IMR-90 (cell line): ENCODE results near the gene NEURL1B. TPM values are rescaled to one million over a fixed set of nuclear protein-coding genes. Genes with fewer than 3 reads are reported as not detected.

ENCODE experiments used
- ATAC-seq: fragments of 200-7000 bp; cut with Tn5 transposase; 2 replicates; pipeline ENCODE4 v1.9.1; 2020; ENCODE audit warnings: low read depth, mild to moderate bottlenecking, moderate library complexity
- BruUV-seq: library from RNA; stranded (reverse); fragments of 400-500 nt; replicated peaks from 2 replicates; lab custom pipeline; 2021; lab: Mats Ljungman, UMichigan
- CTCF ChIA-PET: fragments of 300-600 bp; formaldehyde crosslinking; extraction: SDS; loops from one replicate; lab custom pipeline; 2021; ENCODE audit warnings: antibody characterized with exemption; lab: Yijun Ruan, JAX
- POLR2A ChIA-PET: fragments of 300-600 bp; sonication (Branson Sonifier 250); formaldehyde crosslinking; loops from one replicate; lab custom pipeline; 2022; ENCODE audit warnings: antibody characterized with exemption; ENCODE audit not compliant: unreplicated experiment; lab: Charles Lee
- DNase-seq: peaks from one replicate; pipeline ENCODE4 v3.0.0; 2013
- H2AFZ ChIP-seq: replicated peaks from 2 replicates; pipeline ENCODE3; 2013; ENCODE audit warnings: low read length, mild to moderate bottlenecking; ENCODE audit not compliant: poor library complexity
- H2AK5ac ChIP-seq: 2 replicates; pipeline ENCODE4 v1.6.1; 2013; ENCODE audit warnings: low read depth, low read length, inconsistent platforms
- H2AK9ac ChIP-seq: replicated peaks from 2 replicates; pipeline ENCODE3; 2013; ENCODE audit warnings: mild to moderate bottlenecking, low read depth, low read length, moderate library complexity; ENCODE audit not compliant: poor library complexity
- H2BK120ac ChIP-seq: 2 replicates; pipeline ENCODE4 v1.6.1; 2013; ENCODE audit warnings: low read depth, low read length, inconsistent platforms
- H2BK15ac ChIP-seq: 3 replicates; pipeline ENCODE4 v1.6.1; 2013; ENCODE audit warnings: low read depth, low read length, inconsistent platforms
- H2BK20ac ChIP-seq: 2 replicates; pipeline ENCODE4 v1.6.1; 2013; ENCODE audit warnings: low read depth, mild to moderate bottlenecking, inconsistent platforms, low read length, moderate library complexity
- H2BK5ac ChIP-seq: 2 replicates; pipeline ENCODE4 v1.6.1; 2013; ENCODE audit warnings: mild to moderate bottlenecking, low read depth, low read length, inconsistent platforms; ENCODE audit not compliant: poor library complexity, severe bottlenecking
- H3K14ac ChIP-seq: replicated peaks from 2 replicates; pipeline ENCODE4 v1.6.1; 2013; ENCODE audit warnings: low read depth, low read length, inconsistent platforms
- H3K18ac ChIP-seq: 2 replicates; pipeline ENCODE4 v1.6.1; 2013; ENCODE audit warnings: low read depth, low read length, control low read depth
- H3K23ac ChIP-seq: 2 replicates; pipeline ENCODE4 v1.6.1; 2013; ENCODE audit warnings: low read depth, low read length, inconsistent platforms
- H3K27ac ChIP-seq: 2 replicates; pipeline ENCODE4 v1.5.1; 2013; ENCODE audit warnings: mild to moderate bottlenecking, control low read depth, low read length; ENCODE audit not compliant: insufficient read depth
- H3K27me3 ChIP-seq: 2 replicates; pipeline ENCODE4 v1.6.1; 2013; ENCODE audit warnings: low read length; ENCODE audit not compliant: control insufficient read depth, insufficient read depth
- H3K36me3 ChIP-seq: 2 replicates; pipeline ENCODE4 v1.6.1; 2013; ENCODE audit warnings: low read length, mixed read lengths; ENCODE audit not compliant: control insufficient read depth, insufficient read depth
- H3K4ac ChIP-seq: 2 replicates; pipeline ENCODE4 v1.6.1; 2013; ENCODE audit warnings: low read depth, low read length, inconsistent platforms
- H3K4me1 ChIP-seq: 2 replicates; pipeline ENCODE4 v1.6.1; 2013; ENCODE audit warnings: low read length, mixed read lengths; ENCODE audit not compliant: control insufficient read depth, insufficient read depth
- H3K4me2 ChIP-seq: 2 replicates; pipeline ENCODE4 v1.6.1; 2013; ENCODE audit warnings: low read depth, mild to moderate bottlenecking, control low read depth, low read length, moderate library complexity
- H3K4me3 ChIP-seq: 2 replicates; pipeline ENCODE4 v1.5.1; 2013; ENCODE audit warnings: low read depth, mild to moderate bottlenecking, control low read depth, low read length, moderate library complexity; ENCODE audit not compliant: insufficient read depth
- H3K56ac ChIP-seq: 2 replicates; pipeline ENCODE4 v1.6.1; 2013; ENCODE audit warnings: low read length, inconsistent platforms; ENCODE audit not compliant: insufficient read depth; ENCODE audit errors: extremely low read depth
- H3K79me1 ChIP-seq, 2 experiments: 2 replicates each; pipeline ENCODE4 v1.6.1; 2013; ENCODE audit warnings: low read length in 2 of 2, inconsistent platforms in 1 of 2, low read depth in 1 of 2
- H3K9ac ChIP-seq: 2 replicates; pipeline ENCODE4 v1.6.1; 2013; ENCODE audit warnings: low read depth, low read length, control low read depth
- H3K9me1 ChIP-seq: 2 replicates; pipeline ENCODE4 v1.6.1; 2013; ENCODE audit warnings: low read length, inconsistent platforms; ENCODE audit not compliant: insufficient read depth
- H3K9me3 ChIP-seq: 2 replicates; pipeline ENCODE4 v1.6.1; 2013; ENCODE audit warnings: low read length; ENCODE audit not compliant: control insufficient read depth, insufficient read depth
- H4K20me1 ChIP-seq: 2 replicates; pipeline ENCODE4 v1.6.1; 2013; ENCODE audit warnings: low read length, inconsistent platforms; ENCODE audit not compliant: insufficient read depth
- H4K5ac ChIP-seq: 2 replicates; pipeline ENCODE4 v1.6.1; 2013; ENCODE audit warnings: mild to moderate bottlenecking, low read depth, low read length, control low read depth
- H4K8ac ChIP-seq, 2 experiments: 2 replicates each; pipeline ENCODE4 v1.6.1; 2013; ENCODE audit warnings: low read depth in 2 of 2, low read length in 2 of 2, control low read depth in 1 of 2, inconsistent platforms in 1 of 2
- H4K91ac ChIP-seq: 2 replicates; pipeline ENCODE4 v1.6.1; 2013; ENCODE audit warnings: low read depth, low read length, inconsistent platforms; ENCODE audit not compliant: insufficient read depth
- CHD1 ChIP-seq: IDR thresholded peaks from 2 replicates; pipeline ENCODE4 v1.6.1; 2012; ENCODE audit warnings: low read depth, low read length, improper control_type of control experiment
- CTCF ChIP-seq: conservative IDR thresholded peaks from 2 replicates; pipeline ENCODE4 v1.5.1; 2012; ENCODE audit warnings: mild to moderate bottlenecking, low read depth, low read length, improper control_type of control experiment
- MAFK ChIP-seq: IDR thresholded peaks from 2 replicates; pipeline ENCODE4 v1.6.1; 2012; ENCODE audit warnings: low read depth, low read length, improper control_type of control experiment
- MAZ ChIP-seq: IDR thresholded peaks from 2 replicates; pipeline ENCODE4 v1.6.1; 2012; ENCODE audit warnings: low read depth, mild to moderate bottlenecking, low read length, improper control_type of control experiment, moderate library complexity, borderline replicate concordance
- MXI1 ChIP-seq: IDR thresholded peaks from 2 replicates; pipeline ENCODE4 v1.6.1; 2012; ENCODE audit warnings: low read depth, mild to moderate bottlenecking, low read length, moderate library complexity, borderline replicate concordance
- NFE2L2 ChIP-seq: fragments of 150-350 bp; IDR thresholded peaks from 2 replicates; pipeline ENCODE4 v1.6.1; 2016; ENCODE audit warnings: low read depth, mild to moderate bottlenecking, low read length
- RCOR1 ChIP-seq: IDR thresholded peaks from 2 replicates; pipeline ENCODE4 v1.6.1; 2012; ENCODE audit warnings: mild to moderate bottlenecking, low read length, improper control_type of control experiment; ENCODE audit not compliant: insufficient replicate concordance
- RFX5 ChIP-seq: IDR thresholded peaks from 2 replicates; pipeline ENCODE4 v1.8.0; 2012; ENCODE audit warnings: low read depth, mild to moderate bottlenecking, low read length, moderate library complexity
- WGBS, 2 experiments: methylation state at CpG; one replicate each; pipeline versions ENCODE4 v1.1.5 to v1.1.7; 2013; ENCODE audit warnings: missing lambda C conversion rate in 2 of 2; ENCODE audit not compliant: insufficient read length in 1 of 2; ENCODE audit errors: extremely low coverage in 2 of 2; 5-methylcytosine and 5-hydroxymethylcytosine counted together
- dilution Hi-C: fragments of 300-500 bp; cut with HindIII; formaldehyde crosslinking; loops from one replicate; pipeline ENCODE4 v1.14.3; 2018; ENCODE audit warnings: low sequenced_read_pairs; ENCODE audit not compliant: unreplicated experiment
- in situ Hi-C: fragments of 300-500 bp; cut with MboI; formaldehyde crosslinking; loops from 3 replicates; pipeline ENCODE4 v1.14.3; 2019; ENCODE audit warnings: low sequenced_read_pairs, inconsistent platforms, mixed read lengths
- intact Hi-C: fragments of 100-400 bp; cut with micrococcal nuclease; formaldehyde crosslinking; loops from 2 replicates; pipeline ENCODE4 v1.10.0; 2022
- polyA plus RNA-seq, 3 experiments: library from polyadenylated mRNA; depleted of rRNA; stranded (reverse); fragments of >200 nt; gene quantifications; 2 replicates each; pipeline ENCODE4 v1.2.3, GENCODE V29; 2012; ENCODE audit warnings: low replicate concordance in 1 of 3
- total RNA-seq: library from RNA; depleted of rRNA; stranded (reverse); fragments of >200 nt; gene quantifications from 2 replicates; pipeline ENCODE4 v1.2.3, GENCODE V29; 2012

The NEURL1B gene
- total and polyA plus RNA-seq, 2 of the 4 experiments (the other 2 are of a cell fraction): 1.8 to 2.8 TPM

GRCh38 chr5:172718527-172719114 is 77.6 kb downstream of the NEURL1B start:
- peaks cover 6% of the 10 kb centered on the region; the same call in 1 of the 2 replicates for H3K9me1 ChIP-seq
- no peaks in the 10 kb centered on the region for H4K20me1 ChIP-seq
- H3K27me3 ChIP-seq: no peaks in the 10 kb centered on the region
- no peaks in the 10 kb centered on the region for H3K36me3 ChIP-seq
- H4K91ac ChIP-seq: no peak overlapping the region
- no peak overlapping the region for H3K56ac ChIP-seq
- H2BK120ac ChIP-seq: peak overlapping the region; percentile 53
- no peak for TF ChIP-seq NFE2L2
- TF ChIP-seq RFX5: no peak
- no peak for TF ChIP-seq MXI1
- TF ChIP-seq MAZ: no peak
- TF ChIP-seq CTCF: no peak
- no peak for TF ChIP-seq MAFK
- no peak for TF ChIP-seq CHD1
- no peak for TF ChIP-seq RCOR1
- no peak overlapping the region for H3K23ac ChIP-seq
- H3K79me1 ChIP-seq: peaks cover 0 to 5% of the 10 kb centered on the region in 2 experiments; a peak in 2 of 4 replicates
- no peak overlapping the region; the same call in 1 of the 2 replicates for H3K14ac ChIP-seq
- H3K4me3 ChIP-seq: no peak overlapping the region
- peak overlapping the region; percentile 84 for H2AK5ac ChIP-seq
- H2AFZ ChIP-seq: no peak overlapping the region
- H2BK15ac ChIP-seq: peak overlapping the region; percentile 46; the same call in 2 of the 3 replicates
- in situ Hi-C loops: loop anchor here (5.0 to 25.0 kb wide), 3 partner anchors 49 to 869 kb away; no protein-coding TSS in a partner anchor
- H2AK9ac ChIP-seq: no peak overlapping the region
- 79 to 100% methylated on average over 2 to 3 of the region's 3 CpGs for WGBS, 2 experiments
- peaks cover 11% of the 10 kb centered on the region for H3K4me1 ChIP-seq
- H3K18ac ChIP-seq: no peak overlapping the region
- H4K8ac ChIP-seq: no peak overlapping the region
- H3K9ac ChIP-seq: no peak overlapping the region
- H4K5ac ChIP-seq: no peak overlapping the region
- H3K4me2 ChIP-seq: no peak overlapping the region
- DNase-seq (no peak), ATAC-seq (no peak)
- H3K27ac ChIP-seq: no peak overlapping the region
- intact Hi-C loops: loop anchor here (10.0 kb wide), 2 partner anchors 116 to 186 kb away; partner anchors contain the start of gene ERGIC1
- H2BK5ac ChIP-seq: peak overlapping the region; percentile 45
- POLR2A ChIA-PET: no interaction called here
- 0 out of 2 replicates have a peak overlapping the region, but pooled peaks have one; percentile 22 for H3K4ac ChIP-seq
- dilution Hi-C loops: no loop called here
- CTCF ChIA-PET: no interaction called here
- no TSS peak for BruUV-seq
- no peaks in the 10 kb centered on the region for H3K9me3 ChIP-seq
- no peak overlapping the region for H2BK20ac ChIP-seq
